GM23248 (cell line): ENCODE results near the gene RTN4R.

ENCODE experiments used
- EZH2 ChIP-seq: fragments of 200-600 bp; sonication (generic); IDR thresholded peaks from 2 replicates; pipeline ENCODE4 v1.6.1; 2018; ENCODE audit warnings: antibody characterized with exemption, mild to moderate bottlenecking; ENCODE audit not compliant: insufficient read depth, poor library complexity, severe bottlenecking
- EZH2phosphoT487 ChIP-seq: fragments of 200-600 bp; sonication (generic); IDR thresholded peaks from 2 replicates; pipeline ENCODE4 v1.6.1; 2018; ENCODE audit warnings: antibody characterized with exemption, moderate library complexity, mild to moderate bottlenecking, low read depth; ENCODE audit not compliant: insufficient read depth

- TF ChIP-seq EZH2phosphoT487 (no peak), EZH2 (no peak)
Measured at GRCh38 chr22:20257212-20258020, 10.7 kb downstream of the RTN4R start.
